ENCODE measurements around the gene MAP1LC3B. TPM values are rescaled to one million over a fixed set of nuclear protein-coding genes. Genes with fewer than 3 reads are reported as not detected.
A peak's percentile ranks its signal among the peaks of the same experiment; 100 is the strongest.

MAP1LC3B gene
- total RNA-seq, 4 donors from 2014 or later, result 26.3 to 79.7 (median 58.0) TPM

DNA sequence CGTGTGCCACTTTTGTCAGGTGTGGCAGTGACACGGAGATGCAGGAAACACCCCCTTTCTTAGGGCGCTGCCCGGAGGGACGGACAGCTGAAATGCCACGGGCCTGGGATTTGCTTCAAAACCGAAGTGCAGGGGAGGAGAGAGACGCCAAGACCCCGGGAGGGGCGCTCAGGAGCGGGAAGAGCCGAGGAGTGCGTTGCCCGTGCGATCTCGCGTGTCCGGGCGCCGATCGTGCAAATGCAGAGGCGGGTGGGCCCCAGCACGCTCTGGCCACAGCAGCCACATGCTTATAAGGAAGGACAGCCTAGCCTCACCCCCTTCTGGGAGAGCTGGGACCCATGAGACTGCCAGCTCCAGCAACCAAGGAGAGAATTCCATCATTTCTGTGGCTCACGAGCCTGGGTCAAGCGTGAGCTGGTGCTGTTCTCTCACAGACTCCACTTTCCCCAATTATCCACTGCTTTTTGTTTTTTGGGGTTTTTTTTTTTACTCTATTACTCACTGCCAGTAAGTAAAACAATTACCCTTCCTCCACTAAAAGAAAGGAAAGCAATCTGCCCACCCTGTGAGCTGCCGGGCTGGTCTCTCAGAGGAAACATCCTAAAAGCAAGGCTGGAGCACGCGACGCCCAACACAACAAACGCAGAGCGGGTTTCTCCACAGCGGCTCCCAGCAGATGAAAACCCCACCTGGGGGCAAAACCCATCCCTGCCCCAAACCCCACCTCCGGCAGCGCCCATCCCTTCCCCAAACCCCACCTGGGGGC lies 47.8 kb upstream of the MAP1LC3B start:
- no peaks in the 10 kb centered on the region for H3K4me1 ChIP-seq
- H3K27ac ChIP-seq, result peak overlapping the region; percentile 50 to 55
- DNase-seq, result no peak
- intact Hi-C loops (cut with DNase I; ENCODE audit: low total_unique reads), result no loop called here
- TF ChIP-seq, protein P1, sequence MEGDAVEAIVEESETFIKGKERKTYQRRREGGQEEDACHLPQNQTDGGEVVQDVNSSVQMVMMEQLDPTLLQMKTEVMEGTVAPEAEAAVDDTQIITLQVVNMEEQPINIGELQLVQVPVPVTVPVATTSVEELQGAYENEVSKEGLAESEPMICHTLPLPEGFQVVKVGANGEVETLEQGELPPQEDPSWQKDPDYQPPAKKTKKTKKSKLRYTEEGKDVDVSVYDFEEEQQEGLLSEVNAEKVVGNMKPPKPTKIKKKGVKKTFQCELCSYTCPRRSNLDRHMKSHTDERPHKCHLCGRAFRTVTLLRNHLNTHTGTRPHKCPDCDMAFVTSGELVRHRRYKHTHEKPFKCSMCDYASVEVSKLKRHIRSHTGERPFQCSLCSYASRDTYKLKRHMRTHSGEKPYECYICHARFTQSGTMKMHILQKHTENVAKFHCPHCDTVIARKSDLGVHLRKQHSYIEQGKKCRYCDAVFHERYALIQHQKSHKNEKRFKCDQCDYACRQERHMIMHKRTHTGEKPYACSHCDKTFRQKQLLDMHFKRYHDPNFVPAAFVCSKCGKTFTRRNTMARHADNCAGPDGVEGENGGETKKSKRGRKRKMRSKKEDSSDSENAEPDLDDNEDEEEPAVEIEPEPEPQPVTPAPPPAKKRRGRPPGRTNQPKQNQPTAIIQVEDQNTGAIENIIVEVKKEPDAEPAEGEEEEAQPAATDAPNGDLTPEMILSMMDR (IDR thresholded peaks at IDR 0.05), result no peak
- no peak for TF ChIP-seq POLR2A (IDR thresholded peaks at IDR 0.05)
- H3K27me3 ChIP-seq, result no peaks in the 10 kb centered on the region
- no peaks in the 10 kb centered on the region for H3K9me3 ChIP-seq
- H3K4me3 ChIP-seq, result no peak overlapping the region
- H3K36me3 ChIP-seq, result no peaks in the 10 kb centered on the region

DNA sequence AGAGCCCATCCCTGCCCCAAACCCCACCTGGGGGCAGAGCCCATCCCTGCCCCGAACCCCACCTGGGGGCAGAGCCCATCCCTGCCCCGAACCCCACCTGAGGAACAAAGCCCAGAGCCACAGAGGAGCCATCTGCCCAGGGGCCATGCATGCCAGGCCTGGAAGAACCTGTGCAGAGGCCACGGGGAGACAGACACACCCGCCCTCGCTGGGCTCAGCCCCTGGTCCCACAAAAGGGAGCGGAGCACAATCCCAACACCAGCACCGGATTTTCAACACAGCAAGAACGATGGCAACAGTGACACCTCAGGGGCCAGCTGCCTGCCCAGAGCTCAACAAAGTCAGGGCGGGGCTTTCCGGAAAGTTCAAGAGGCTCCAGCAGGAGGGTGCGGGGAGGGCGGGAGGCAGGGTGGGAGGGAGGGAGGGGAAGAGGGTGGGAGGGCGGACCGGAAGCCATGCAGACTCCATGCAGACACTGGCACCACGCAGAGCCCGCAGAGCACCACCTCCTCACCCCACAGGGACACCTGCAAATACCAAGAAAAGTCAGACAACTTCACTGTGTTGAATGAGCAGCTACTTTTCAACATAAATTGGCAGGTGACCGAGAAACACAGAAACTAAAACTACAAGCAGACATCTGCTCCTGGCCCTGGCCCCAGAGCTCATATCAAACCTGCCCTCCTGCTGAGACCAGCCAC lies 47.1 kb upstream of the MAP1LC3B start:
- DNase-seq, result peak in 1 of 2 donors; percentile 42
- no peaks in the 10 kb centered on the region for H3K36me3 ChIP-seq
- H3K27me3 ChIP-seq, result no peaks in the 10 kb centered on the region
- no peak overlapping the region for H3K4me3 ChIP-seq
- no peaks in the 10 kb centered on the region for H3K4me1 ChIP-seq
- peak overlapping the region; percentile 50 to 55 for H3K27ac ChIP-seq
- TF ChIP-seq, protein P1 (IDR thresholded peaks at IDR 0.05), result no peak
- no peak for TF ChIP-seq POLR2A (IDR thresholded peaks at IDR 0.05)
- no peaks in the 10 kb centered on the region for H3K9me3 ChIP-seq
- intact Hi-C loops (cut with DNase I; ENCODE audit: low total_unique reads), result no loop called here

DNA sequence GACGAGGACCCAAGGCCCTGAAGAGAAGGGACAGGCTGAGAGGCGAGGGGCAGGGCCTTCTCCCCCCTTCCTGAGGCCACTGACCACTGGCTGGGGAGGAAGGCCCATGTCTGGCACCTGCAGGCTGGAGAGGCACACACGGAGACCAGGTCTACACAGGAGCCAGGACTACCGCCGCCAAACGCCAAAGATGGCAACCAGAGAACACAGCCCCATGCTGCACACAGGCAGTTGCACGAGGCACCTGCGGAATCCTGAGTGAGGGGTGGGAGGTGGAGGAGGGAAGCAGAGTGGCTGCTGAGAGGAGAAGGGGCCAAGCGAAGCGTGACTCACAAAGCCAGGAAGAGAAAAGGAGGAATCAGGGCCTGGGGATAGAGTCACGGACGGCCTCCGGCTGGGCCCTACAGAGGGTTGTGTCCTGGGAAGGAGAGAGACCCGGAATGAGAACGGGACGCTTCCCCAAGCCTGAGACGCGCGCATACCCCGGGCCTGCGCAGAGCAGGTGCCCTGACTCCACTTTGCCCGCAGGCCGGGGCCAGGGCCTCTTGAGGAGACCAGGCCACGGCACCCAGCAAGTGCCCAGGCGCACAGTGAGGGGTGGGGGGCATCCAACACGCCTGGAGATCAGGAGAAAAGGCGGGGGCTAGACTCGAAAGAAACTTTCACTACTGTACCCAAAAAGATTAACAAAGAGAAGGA lies 46.3 kb upstream of the MAP1LC3B start:
- Histone ChIP-seq H3K27me3 (no peaks in the 10 kb centered on the region), H3K36me3 (no peaks in the 10 kb centered on the region), H3K4me1 (peaks cover 0 to 2% of the 10 kb centered on the region in 2 donors), H3K4me3 (no peak overlapping the region), H3K27ac (peak overlapping the region; percentile 11 to 50), H3K9me3 (no peaks in the 10 kb centered on the region)
- TF ChIP-seq, protein P1 (IDR thresholded peaks at IDR 0.05), result no peak
- TF ChIP-seq POLR2A (IDR thresholded peaks at IDR 0.05), result no peak
- DNase-seq, result no peak
- intact Hi-C loops (cut with DNase I; ENCODE audit: low total_unique reads), result no loop called here

DNA sequence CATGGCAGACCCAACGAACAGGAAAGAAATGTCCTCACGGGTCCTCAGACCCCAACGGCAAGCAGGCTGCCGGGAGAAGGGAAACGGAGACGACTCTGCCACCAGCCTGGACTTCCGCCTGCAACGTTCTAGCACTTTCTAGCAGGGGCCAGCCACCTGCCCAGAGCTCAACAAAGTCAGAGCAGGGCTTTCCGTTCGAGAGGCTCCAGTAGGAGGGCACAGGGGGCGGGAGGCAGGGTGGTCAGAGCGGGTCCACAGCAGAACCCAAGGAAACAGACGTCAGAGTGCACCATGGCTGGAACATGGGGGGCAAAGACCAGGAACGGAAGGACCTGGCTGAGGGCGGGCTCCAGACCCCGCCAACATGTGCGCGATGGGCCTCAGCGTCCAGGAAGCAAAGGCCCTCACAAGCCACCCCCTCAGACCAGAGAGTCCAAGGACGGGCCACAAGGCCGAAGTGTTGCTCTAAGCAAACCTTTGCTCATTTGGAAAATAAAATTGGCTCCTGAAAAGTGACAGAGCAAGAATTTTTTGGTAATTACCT lies 45.5 kb upstream of the MAP1LC3B start:
- Histone ChIP-seq H3K27me3 (no peaks in the 10 kb centered on the region), H3K27ac (no peak overlapping the region), H3K9me3 (no peaks in the 10 kb centered on the region), H3K4me3 (no peak overlapping the region), H3K36me3 (no peaks in the 10 kb centered on the region), H3K4me1 (peaks cover 0 to 2% of the 10 kb centered on the region in 2 donors)
- intact Hi-C loops (cut with DNase I; ENCODE audit: low total_unique reads), result no loop called here
- DNase-seq, result no peak
- TF ChIP-seq, protein P1 (IDR thresholded peaks at IDR 0.05), result no peak
- no peak for TF ChIP-seq POLR2A (IDR thresholded peaks at IDR 0.05)

All from uterus (tissue), 4 donors.